ENCODE results near the gene ITPR3. TPM values are rescaled to one million over a fixed set of nuclear protein-coding genes. Genes with fewer than 3 reads are reported as not detected.

Gene ITPR3
- total RNA-seq, 1 experiment from 2014 or later, result 103 TPM

DNA sequence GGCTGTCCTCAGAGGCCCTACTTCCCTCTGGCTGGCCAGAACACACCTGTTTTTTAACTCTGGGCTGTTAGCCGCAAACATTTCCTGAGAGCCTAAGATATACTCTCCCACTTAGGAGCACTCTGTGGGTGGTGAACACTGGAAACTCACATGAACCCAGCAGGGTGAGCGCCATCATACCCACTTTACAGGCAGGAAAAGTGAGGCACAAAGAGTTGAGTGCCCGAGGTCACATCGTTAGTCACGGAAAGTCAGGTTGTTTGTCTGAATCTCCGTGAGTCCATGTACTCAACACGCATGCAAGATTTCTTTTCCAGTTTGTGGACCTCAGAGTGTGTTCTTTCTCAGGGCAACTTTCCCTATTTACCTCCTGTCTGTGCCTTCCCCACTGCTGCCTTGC is 43.0 kb upstream of the ITPR3 start:
- Histone ChIP-seq H2AFZ (ENCODE audit: low read depth, low read length, poor library complexity, severe bottlenecking) (no peak overlapping the region), H3K9ac (ENCODE audit: low read length) (no peak overlapping the region), H3K36me3 (ENCODE audit: control insufficient read depth in 1 of 2, insufficient read depth in 2 of 2, low read length in 2 of 2) (peaks cover 13 to 24% of the 10 kb centered on the region in 2 experiments), H3K9me3 (ENCODE audit: control insufficient read depth in 1 of 2, insufficient read depth in 1 of 2, low read depth in 1 of 2, low read length in 2 of 2) (no peaks in the 10 kb centered on the region), H3K4me3 (replicated peaks in 1 of 2; ENCODE audit: low read depth in 1 of 2, low read length in 2 of 2) (no peak overlapping the region), H3K4me2 (ENCODE audit: low read length) (peak overlapping the region; percentile 96), H4K20me1 (ENCODE audit: insufficient read depth) (no peaks in the 10 kb centered on the region), H3K4me1 (ENCODE audit: control insufficient read depth in 1 of 2, insufficient read depth in 2 of 2, low read length in 2 of 2) (peaks cover 16 to 28% of the 10 kb centered on the region in 2 experiments; a peak in 3 of 4 replicates), H3K79me2 (ENCODE audit: insufficient read depth, low read length) (peaks cover 28% of the 10 kb centered on the region), H3K27me3 (ENCODE audit: insufficient read depth, low read length) (no peaks in the 10 kb centered on the region), H3K27ac (ENCODE audit: low read depth, low read length) (peak overlapping the region; percentile 75; the same call in 1 of the 2 replicates), H3K9me2 (ENCODE audit: insufficient read depth) (no peaks in the 10 kb centered on the region)
- CTCF ChIA-PET, result no interaction called here
- RAD21 ChIA-PET (ENCODE audit: low non-redundant PET in 1 of 2, low total read pairs in 2 of 2, uncharacterized antibody in 2 of 2, unreplicated experiment in 2 of 2), result no interaction called here
- no peak for DNase-seq (ENCODE audit: low read depth, low spot score)
- BruUV-seq (replicated peaks), result no TSS peak
- no peak for TF ChIP-seq SRF (IDR thresholded peaks at IDR 0.05; ENCODE audit: low read depth)
- no peak for TF ChIP-seq SP1 (IDR thresholded peaks at IDR 0.05; ENCODE audit: low read depth)
- no peak for TF ChIP-seq ZFX (IDR thresholded peaks at IDR 0.05)
- TF ChIP-seq CBX3 (IDR thresholded peaks at IDR 0.05; ENCODE audit: low read depth), result no peak
- no peak for TF ChIP-seq JUND (IDR thresholded peaks at IDR 0.05)
- no peak for TF ChIP-seq FOSL1 (IDR thresholded peaks at IDR 0.05; ENCODE audit: low read depth)
- TF ChIP-seq YY1 (IDR thresholded peaks at IDR 0.05; ENCODE audit: extremely low read depth, insufficient replicate concordance, low read depth, low read length), result no peak
- TF ChIP-seq, protein P1, sequence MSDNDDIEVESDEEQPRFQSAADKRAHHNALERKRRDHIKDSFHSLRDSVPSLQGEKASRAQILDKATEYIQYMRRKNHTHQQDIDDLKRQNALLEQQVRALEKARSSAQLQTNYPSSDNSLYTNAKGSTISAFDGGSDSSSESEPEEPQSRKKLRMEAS (IDR thresholded peaks at IDR 0.05), result no peak
- no peak for TF ChIP-seq ELF1 (IDR thresholded peaks at IDR 0.05; ENCODE audit: borderline replicate concordance, low read depth)
- no peak for TF ChIP-seq SIN3A (IDR thresholded peaks at IDR 0.05; ENCODE audit: low read depth)
- TF ChIP-seq CEBPB (IDR thresholded peaks at IDR 0.05; ENCODE audit: low read depth), result no peak
- TF ChIP-seq, protein P2, sequence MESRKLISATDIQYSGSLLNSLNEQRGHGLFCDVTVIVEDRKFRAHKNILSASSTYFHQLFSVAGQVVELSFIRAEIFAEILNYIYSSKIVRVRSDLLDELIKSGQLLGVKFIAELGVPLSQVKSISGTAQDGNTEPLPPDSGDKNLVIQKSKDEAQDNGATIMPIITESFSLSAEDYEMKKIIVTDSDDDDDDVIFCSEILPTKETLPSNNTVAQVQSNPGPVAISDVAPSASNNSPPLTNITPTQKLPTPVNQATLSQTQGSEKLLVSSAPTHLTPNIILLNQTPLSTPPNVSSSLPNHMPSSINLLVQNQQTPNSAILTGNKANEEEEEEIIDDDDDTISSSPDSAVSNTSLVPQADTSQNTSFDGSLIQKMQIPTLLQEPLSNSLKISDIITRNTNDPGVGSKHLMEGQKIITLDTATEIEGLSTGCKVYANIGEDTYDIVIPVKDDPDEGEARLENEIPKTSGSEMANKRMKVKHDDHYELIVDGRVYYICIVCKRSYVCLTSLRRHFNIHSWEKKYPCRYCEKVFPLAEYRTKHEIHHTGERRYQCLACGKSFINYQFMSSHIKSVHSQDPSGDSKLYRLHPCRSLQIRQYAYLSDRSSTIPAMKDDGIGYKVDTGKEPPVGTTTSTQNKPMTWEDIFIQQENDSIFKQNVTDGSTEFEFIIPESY (IDR thresholded peaks at IDR 0.05; ENCODE audit: extremely low read depth, insufficient replicate concordance, low read length), result no peak
- intact Hi-C loops (cut with micrococcal nuclease), result no loop called here
- ATAC-seq, result no peak
- POLR2A ChIA-PET, result no interaction called here
